Measurements from ENCODE around the gene PABPC3. TPM values are rescaled to one million over a fixed set of nuclear protein-coding genes. Genes with fewer than 3 reads are reported as not detected.

PABPC3 gene
- total RNA-seq, 4 donors from 2014 or later, result 0.28 to 0.83 (median 0.40) TPM; not detected in 1

DNA sequence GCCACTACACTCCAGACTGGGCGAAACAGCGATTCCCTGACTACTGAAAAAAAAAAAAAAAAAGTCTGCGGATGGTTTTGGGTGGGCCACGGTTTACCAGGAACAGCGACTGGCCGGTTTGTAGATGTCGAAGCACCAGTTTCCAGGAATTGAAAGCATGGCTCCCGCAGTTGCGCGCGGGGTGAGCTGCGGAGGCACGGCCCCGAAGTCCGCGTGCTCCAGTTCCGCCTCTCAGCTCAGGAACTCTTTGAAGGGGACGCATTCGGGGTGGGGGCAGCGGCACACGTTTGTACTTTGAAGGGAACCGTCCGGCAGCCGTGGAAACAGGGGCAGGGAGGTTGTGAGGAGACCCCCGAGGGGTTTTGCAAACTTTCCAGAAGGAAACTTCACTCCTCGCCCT is 27.1 kb upstream of the PABPC3 start:
- Histone ChIP-seq H3K36me3 (no peaks in the 10 kb centered on the region), H3K4me1 (no peaks in the 10 kb centered on the region), H3K27ac (no peak overlapping the region), H3K4me3 (no peak overlapping the region), H3K9me3 (no peaks in the 10 kb centered on the region), H3K27me3 (no peaks in the 10 kb centered on the region)
- no peak for DNase-seq
- no peak for TF ChIP-seq POLR2A (IDR thresholded peaks at IDR 0.05)
- TF ChIP-seq, protein P1, sequence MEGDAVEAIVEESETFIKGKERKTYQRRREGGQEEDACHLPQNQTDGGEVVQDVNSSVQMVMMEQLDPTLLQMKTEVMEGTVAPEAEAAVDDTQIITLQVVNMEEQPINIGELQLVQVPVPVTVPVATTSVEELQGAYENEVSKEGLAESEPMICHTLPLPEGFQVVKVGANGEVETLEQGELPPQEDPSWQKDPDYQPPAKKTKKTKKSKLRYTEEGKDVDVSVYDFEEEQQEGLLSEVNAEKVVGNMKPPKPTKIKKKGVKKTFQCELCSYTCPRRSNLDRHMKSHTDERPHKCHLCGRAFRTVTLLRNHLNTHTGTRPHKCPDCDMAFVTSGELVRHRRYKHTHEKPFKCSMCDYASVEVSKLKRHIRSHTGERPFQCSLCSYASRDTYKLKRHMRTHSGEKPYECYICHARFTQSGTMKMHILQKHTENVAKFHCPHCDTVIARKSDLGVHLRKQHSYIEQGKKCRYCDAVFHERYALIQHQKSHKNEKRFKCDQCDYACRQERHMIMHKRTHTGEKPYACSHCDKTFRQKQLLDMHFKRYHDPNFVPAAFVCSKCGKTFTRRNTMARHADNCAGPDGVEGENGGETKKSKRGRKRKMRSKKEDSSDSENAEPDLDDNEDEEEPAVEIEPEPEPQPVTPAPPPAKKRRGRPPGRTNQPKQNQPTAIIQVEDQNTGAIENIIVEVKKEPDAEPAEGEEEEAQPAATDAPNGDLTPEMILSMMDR (IDR thresholded peaks at IDR 0.05), result no peak

DNA sequence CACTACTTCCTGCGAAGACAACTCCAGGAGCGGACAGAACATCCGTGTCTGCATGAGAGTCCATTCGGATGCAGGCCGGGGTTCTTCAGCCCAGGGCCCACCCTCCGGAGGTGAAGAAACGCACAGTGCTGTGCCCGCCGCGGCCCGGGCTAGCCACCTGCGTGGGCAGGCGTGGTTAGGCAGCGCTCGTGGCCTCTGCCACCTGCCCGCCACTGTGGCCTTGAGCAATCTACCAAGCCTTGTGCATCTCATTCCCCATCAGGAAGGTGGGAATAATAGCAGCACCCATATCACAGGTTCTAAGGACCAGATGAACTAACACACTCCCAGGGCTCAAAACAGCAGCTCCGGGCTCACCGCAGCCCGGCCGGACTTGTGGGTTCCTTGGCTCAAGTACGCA is 26.7 kb upstream of the PABPC3 start:
- Histone ChIP-seq H3K4me1 (no peaks in the 10 kb centered on the region), H3K36me3 (no peaks in the 10 kb centered on the region), H3K27ac (no peak overlapping the region), H3K4me3 (no peak overlapping the region), H3K27me3 (no peaks in the 10 kb centered on the region), H3K9me3 (no peaks in the 10 kb centered on the region)
- TF ChIP-seq, protein P1 (IDR thresholded peaks at IDR 0.05), result no peak
- no peak for TF ChIP-seq POLR2A (IDR thresholded peaks at IDR 0.05)
- no peak for DNase-seq

DNA sequence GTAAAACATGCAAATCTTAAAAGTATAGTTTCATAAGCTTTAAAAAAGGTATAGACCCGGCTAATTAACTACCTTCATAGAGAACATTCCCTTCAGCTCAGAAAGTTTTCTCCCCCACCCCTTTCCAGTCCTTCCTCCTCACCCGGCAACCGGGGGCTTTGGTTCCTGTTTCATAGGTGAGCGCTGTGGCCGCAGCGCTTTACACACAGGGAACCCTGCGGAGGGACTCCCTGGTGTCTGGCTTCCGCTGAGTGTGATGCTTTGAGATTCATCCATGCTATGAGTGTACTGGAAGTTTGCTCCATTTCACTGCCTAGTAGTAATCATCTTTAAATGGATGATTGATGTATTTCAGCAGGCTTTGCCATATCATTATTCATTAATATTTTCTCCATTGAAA is 26.0 kb upstream of the PABPC3 start:
- Histone ChIP-seq H3K9me3 (no peaks in the 10 kb centered on the region), H3K27me3 (no peaks in the 10 kb centered on the region), H3K4me1 (no peaks in the 10 kb centered on the region), H3K4me3 (no peak overlapping the region), H3K27ac (no peak overlapping the region), H3K36me3 (no peaks in the 10 kb centered on the region)
- TF ChIP-seq POLR2A (IDR thresholded peaks at IDR 0.05), result no peak
- DNase-seq, result no peak

DNA sequence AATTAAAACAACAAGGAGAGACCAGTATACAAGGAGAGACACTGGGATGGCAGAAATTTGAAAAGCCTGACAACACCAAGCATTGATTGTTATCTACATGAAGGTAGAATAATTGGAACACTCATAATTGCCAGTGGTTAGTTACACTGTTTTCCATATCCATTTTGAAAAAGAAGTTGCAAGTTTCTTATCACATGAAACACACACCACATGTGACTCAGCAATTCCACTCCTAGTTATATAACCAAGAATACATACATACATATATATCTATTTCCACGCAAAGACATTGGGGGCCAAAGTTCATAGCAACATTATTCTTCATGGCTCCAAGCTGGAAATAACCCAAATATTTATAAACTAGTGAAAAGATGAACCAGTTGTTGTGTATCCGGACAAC is 15.2 kb upstream of the PABPC3 start:
- no peak for DNase-seq
- H3K27ac ChIP-seq, result no peak overlapping the region
- no peaks in the 10 kb centered on the region for H3K4me1 ChIP-seq
- no peaks in the 10 kb centered on the region for H3K27me3 ChIP-seq
- H3K4me3 ChIP-seq, result no peak overlapping the region
- TF ChIP-seq POLR2A (IDR thresholded peaks at IDR 0.05), result no peak
- TF ChIP-seq, protein P1 (IDR thresholded peaks at IDR 0.05), result no peak
- no peaks in the 10 kb centered on the region for H3K36me3 ChIP-seq
- H3K9me3 ChIP-seq, result no peaks in the 10 kb centered on the region

DNA sequence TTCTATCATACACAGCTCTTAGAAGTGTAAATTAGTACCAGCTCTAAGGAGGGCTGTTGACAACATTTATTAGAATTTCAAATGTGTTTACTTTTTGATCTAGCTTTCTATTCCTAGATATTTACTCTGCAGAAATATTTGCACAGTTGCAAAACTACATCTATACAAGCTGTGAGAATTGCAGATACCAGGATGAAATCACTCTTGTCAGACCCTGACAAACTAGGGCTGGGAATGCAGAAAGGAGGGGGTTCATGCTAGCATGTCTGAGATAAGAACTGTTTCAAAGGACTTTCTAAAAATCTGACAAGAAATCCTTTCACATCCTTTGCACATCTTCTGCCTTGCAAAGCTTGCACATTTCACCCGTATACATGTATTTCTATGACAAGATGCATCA is 11.8 kb upstream of the PABPC3 start:
- no peaks in the 10 kb centered on the region for H3K27me3 ChIP-seq
- no peak overlapping the region for H3K27ac ChIP-seq
- no peaks in the 10 kb centered on the region for H3K36me3 ChIP-seq
- no peak for DNase-seq
- no peak overlapping the region for H3K4me3 ChIP-seq
- no peaks in the 10 kb centered on the region for H3K9me3 ChIP-seq
- no peaks in the 10 kb centered on the region for H3K4me1 ChIP-seq
- no peak for TF ChIP-seq POLR2A (IDR thresholded peaks at IDR 0.05)
- TF ChIP-seq, protein P1 (IDR thresholded peaks at IDR 0.05), result no peak

DNA sequence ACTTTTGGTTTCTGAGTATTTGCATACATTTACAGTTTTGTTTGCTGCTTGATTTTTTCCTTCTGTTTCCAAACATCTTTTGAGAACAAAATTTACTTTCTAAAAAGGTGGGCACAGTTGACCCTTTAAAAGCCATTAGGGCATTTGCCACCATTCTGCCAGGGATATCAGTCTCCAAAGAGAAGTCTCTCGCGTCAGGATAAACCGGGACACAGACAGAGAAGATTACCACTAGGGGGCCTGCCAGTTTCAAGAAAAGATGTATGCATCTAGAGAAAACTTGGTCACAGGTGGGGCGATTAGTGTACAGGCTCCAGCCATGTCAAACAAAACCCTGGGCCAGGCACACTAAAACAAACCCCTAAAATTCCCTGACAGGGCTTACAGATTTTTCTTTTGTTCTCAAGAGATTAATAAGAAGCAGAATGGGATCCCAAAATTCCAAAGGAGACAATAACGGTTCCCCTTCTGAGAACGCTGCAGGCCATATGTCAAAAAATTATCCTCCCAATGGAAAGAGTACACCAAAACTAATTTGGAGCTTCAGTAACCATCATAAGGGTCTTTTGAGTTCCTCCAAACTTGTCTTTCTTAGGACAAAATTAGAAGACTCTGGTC is 10.7 kb upstream of the PABPC3 start:
- Histone ChIP-seq H3K27me3 (no peaks in the 10 kb centered on the region), H3K27ac (no peak overlapping the region), H3K4me3 (no peak overlapping the region), H3K9me3 (no peaks in the 10 kb centered on the region), H3K36me3 (no peaks in the 10 kb centered on the region), H3K4me1 (no peaks in the 10 kb centered on the region)
- TF ChIP-seq, protein P1 (IDR thresholded peaks at IDR 0.05), result peak in 4 of 6 experiments; percentile 11 to 25 (median 16)
- no peak for TF ChIP-seq POLR2A (IDR thresholded peaks at IDR 0.05)
- DNase-seq, result no peak

All from Peyer's patch (tissue), 4 donors.